ENCODE results near the gene SCN3B.

GRCh38 chr11:123611698-123612097 lies 42.7 kb downstream of the SCN3B start:
- TF ChIP-seq CBFB (CRISPR knock-in tag; IDR thresholded peaks at IDR 0.05; ENCODE audit: low read depth) (no peak), SP1 (CRISPR knock-in tag; conservative IDR thresholded peaks at IDR 0.05) (no peak), ZNF219 (CRISPR knock-in tag; IDR thresholded peaks at IDR 0.05; ENCODE audit: borderline replicate concordance) (no peak), MAX (CRISPR knock-in tag; IDR thresholded peaks at IDR 0.05) (no peak), ESRRA (CRISPR knock-in tag; IDR thresholded peaks at IDR 0.05; ENCODE audit: borderline replicate concordance) (no peak), FOXJ3 (CRISPR knock-in tag; IDR thresholded peaks at IDR 0.05; ENCODE audit: borderline replicate concordance) (no peak), RELA (CRISPR knock-in tag; IDR thresholded peaks at IDR 0.05; ENCODE audit: borderline replicate concordance) (no peak)
- TF ChIP-seq, protein P1, sequence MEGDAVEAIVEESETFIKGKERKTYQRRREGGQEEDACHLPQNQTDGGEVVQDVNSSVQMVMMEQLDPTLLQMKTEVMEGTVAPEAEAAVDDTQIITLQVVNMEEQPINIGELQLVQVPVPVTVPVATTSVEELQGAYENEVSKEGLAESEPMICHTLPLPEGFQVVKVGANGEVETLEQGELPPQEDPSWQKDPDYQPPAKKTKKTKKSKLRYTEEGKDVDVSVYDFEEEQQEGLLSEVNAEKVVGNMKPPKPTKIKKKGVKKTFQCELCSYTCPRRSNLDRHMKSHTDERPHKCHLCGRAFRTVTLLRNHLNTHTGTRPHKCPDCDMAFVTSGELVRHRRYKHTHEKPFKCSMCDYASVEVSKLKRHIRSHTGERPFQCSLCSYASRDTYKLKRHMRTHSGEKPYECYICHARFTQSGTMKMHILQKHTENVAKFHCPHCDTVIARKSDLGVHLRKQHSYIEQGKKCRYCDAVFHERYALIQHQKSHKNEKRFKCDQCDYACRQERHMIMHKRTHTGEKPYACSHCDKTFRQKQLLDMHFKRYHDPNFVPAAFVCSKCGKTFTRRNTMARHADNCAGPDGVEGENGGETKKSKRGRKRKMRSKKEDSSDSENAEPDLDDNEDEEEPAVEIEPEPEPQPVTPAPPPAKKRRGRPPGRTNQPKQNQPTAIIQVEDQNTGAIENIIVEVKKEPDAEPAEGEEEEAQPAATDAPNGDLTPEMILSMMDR (IDR thresholded peaks at IDR 0.05), result no peak
- TF ChIP-seq, protein P2, sequence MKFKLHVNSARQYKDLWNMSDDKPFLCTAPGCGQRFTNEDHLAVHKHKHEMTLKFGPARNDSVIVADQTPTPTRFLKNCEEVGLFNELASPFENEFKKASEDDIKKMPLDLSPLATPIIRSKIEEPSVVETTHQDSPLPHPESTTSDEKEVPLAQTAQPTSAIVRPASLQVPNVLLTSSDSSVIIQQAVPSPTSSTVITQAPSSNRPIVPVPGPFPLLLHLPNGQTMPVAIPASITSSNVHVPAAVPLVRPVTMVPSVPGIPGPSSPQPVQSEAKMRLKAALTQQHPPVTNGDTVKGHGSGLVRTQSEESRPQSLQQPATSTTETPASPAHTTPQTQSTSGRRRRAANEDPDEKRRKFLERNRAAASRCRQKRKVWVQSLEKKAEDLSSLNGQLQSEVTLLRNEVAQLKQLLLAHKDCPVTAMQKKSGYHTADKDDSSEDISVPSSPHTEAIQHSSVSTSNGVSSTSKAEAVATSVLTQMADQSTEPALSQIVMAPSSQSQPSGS (CRISPR knock-in tag; IDR thresholded peaks at IDR 0.05; ENCODE audit: borderline replicate concordance, low read depth), result no peak
